Endodermal cell (in vitro differentiated cells): ENCODE measurements around the gene CLGN. TPM values are rescaled to one million over a fixed set of nuclear protein-coding genes. Genes with fewer than 3 reads are reported as not detected.

ENCODE experiments used
- DNase-seq: peaks from one replicate; pipeline ENCODE4 v3.0.0-alpha.2; 2017
- H3K27ac ChIP-seq: 2 replicates; pipeline ENCODE4 v1.5.1; 2013; ENCODE audit warnings: mild to moderate bottlenecking, low read depth, low read length, moderate library complexity
- H3K27me3 ChIP-seq: 2 replicates; pipeline ENCODE4 v1.6.1; 2013; ENCODE audit warnings: mild to moderate bottlenecking, low read length, moderate library complexity; ENCODE audit not compliant: insufficient read depth, control insufficient read depth, poor library complexity, severe bottlenecking
- H3K36me3 ChIP-seq: 2 replicates; pipeline ENCODE4 v1.7.0; 2013; ENCODE audit warnings: mild to moderate bottlenecking, low read length, moderate library complexity; ENCODE audit not compliant: control insufficient read depth, insufficient read depth
- H3K4me1 ChIP-seq: one replicate; pipeline ENCODE4 v1.7.0; 2013; ENCODE audit warnings: low read length; ENCODE audit not compliant: control insufficient read depth, insufficient read depth
- H3K4me3 ChIP-seq: 2 replicates; pipeline ENCODE4 v1.5.1; 2013; ENCODE audit warnings: mild to moderate bottlenecking, low read length, moderate library complexity
- H3K9ac ChIP-seq: 2 replicates; pipeline ENCODE4 v1.6.1; 2013; ENCODE audit warnings: mild to moderate bottlenecking, low read length, moderate library complexity; ENCODE audit not compliant: poor library complexity, severe bottlenecking; ENCODE audit errors: extremely low read depth
- H3K9me3 ChIP-seq: 2 replicates; pipeline ENCODE4 v1.6.1; 2013; ENCODE audit warnings: mild to moderate bottlenecking, low read length, moderate library complexity; ENCODE audit not compliant: control insufficient read depth
- H3K27ac Mint-ChIP-seq: 2 replicates; pipeline ENCODE4 v1.8.0; 2020; ENCODE audit warnings: mixed read lengths
- H3K27me3 Mint-ChIP-seq: 2 replicates; pipeline ENCODE4 v1.8.0; 2021; ENCODE audit warnings: mild to moderate bottlenecking, mixed read lengths; ENCODE audit not compliant: insufficient read depth
- H3K36me3 Mint-ChIP-seq: 2 replicates; pipeline ENCODE4 v1.8.0; 2020; ENCODE audit warnings: low read depth, mixed read lengths
- H3K4me1 Mint-ChIP-seq: 2 replicates; pipeline ENCODE4 v1.8.0; 2020; ENCODE audit warnings: mixed read lengths
- H3K4me3 Mint-ChIP-seq: 2 replicates; pipeline ENCODE4 v1.8.0; 2020; ENCODE audit warnings: mild to moderate bottlenecking, moderate library complexity, mixed read lengths
- H3K9me3 Mint-ChIP-seq: 2 replicates; pipeline ENCODE4 v1.8.0; 2020; ENCODE audit warnings: mild to moderate bottlenecking, mixed read lengths
- WGBS, 2 experiments: methylation state at CpG; one replicate each; pipeline versions ENCODE4 v1.1.5 to v1.1.7; 2013; ENCODE audit warnings: missing lambda C conversion rate in 2 of 2, mixed read lengths in 1 of 2; ENCODE audit not compliant: insufficient coverage in 1 of 2, insufficient read length in 1 of 2; 5-methylcytosine and 5-hydroxymethylcytosine counted together
- total RNA-seq, 2 donors: library from RNA; stranded (reverse); fragmentation: NEBNext Ultra II Directional in 1 of 2; extraction: Animal tissue kit (Norgen Biotek cat#: 25700) in 1 of 2; gene quantifications; 2 replicates in 1 of 2; 3 replicates in 1 of 2; pipeline ENCODE4 v1.2.1, GENCODE V29; 2021
- TF ChIP-seq, protein P1 (sequence below): fragments of 200-600 bp; sonication (generic); conservative IDR thresholded peaks from 2 replicates; pipeline ENCODE4 v1.5.0; 2021; ENCODE audit warnings: antibody characterized with exemption, mild to moderate bottlenecking

The CLGN gene
- total RNA-seq, 2 donors from 2014 or later = 3.8 to 4.6 TPM

DNA sequence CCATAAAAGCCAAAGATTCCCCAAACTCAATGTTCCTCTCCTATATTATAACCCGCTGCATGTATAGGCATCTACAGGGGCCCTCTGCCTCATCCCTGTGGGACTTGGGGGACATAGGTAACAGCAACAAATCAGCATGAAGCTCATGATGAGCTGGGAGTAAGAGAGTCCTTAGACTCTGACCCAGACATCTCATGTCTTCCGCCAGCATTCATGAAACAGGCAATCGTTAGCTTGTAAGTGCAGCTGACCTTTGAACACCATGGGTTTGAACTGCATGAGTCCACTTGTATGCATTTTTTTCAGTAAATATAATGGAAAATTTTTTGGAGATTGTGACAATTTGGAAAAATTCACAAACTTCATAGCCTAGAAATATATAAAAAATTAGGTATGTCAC is 64.4 kb downstream of the CLGN start:
- Mint-ChIP-seq H3K27ac (no peak overlapping the region), H3K27me3 (peaks cover 34% of the 10 kb centered on the region), H3K4me3 (no peak overlapping the region), H3K36me3 (no peaks in the 10 kb centered on the region), H3K9me3 (no peaks in the 10 kb centered on the region), H3K4me1 (peaks cover 17% of the 10 kb centered on the region)
- Histone ChIP-seq H3K9ac (no peak overlapping the region), H3K36me3 (no peaks in the 10 kb centered on the region), H3K4me3 (no peak overlapping the region), H3K27ac (no peak overlapping the region), H3K4me1 (peaks cover 6% of the 10 kb centered on the region), H3K27me3 (peaks cover 6% of the 10 kb centered on the region), H3K9me3 (no peaks in the 10 kb centered on the region)
- no peak for DNase-seq
- TF ChIP-seq, protein P1, sequence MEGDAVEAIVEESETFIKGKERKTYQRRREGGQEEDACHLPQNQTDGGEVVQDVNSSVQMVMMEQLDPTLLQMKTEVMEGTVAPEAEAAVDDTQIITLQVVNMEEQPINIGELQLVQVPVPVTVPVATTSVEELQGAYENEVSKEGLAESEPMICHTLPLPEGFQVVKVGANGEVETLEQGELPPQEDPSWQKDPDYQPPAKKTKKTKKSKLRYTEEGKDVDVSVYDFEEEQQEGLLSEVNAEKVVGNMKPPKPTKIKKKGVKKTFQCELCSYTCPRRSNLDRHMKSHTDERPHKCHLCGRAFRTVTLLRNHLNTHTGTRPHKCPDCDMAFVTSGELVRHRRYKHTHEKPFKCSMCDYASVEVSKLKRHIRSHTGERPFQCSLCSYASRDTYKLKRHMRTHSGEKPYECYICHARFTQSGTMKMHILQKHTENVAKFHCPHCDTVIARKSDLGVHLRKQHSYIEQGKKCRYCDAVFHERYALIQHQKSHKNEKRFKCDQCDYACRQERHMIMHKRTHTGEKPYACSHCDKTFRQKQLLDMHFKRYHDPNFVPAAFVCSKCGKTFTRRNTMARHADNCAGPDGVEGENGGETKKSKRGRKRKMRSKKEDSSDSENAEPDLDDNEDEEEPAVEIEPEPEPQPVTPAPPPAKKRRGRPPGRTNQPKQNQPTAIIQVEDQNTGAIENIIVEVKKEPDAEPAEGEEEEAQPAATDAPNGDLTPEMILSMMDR = no peak
- 89 to 94% methylated on average over 2 to 3 of the region's 3 CpGs for WGBS, 2 experiments

- no peak for DNase-seq
- Mint-ChIP-seq H3K27me3 (peaks cover 25% of the 10 kb centered on the region), H3K27ac (no peak overlapping the region), H3K9me3 (no peaks in the 10 kb centered on the region), H3K4me3 (no peak overlapping the region), H3K36me3 (no peaks in the 10 kb centered on the region), H3K4me1 (peaks cover 29% of the 10 kb centered on the region)
- Histone ChIP-seq H3K4me1 (peaks cover 6% of the 10 kb centered on the region), H3K9me3 (no peaks in the 10 kb centered on the region), H3K36me3 (no peaks in the 10 kb centered on the region), H3K27ac (no peak overlapping the region), H3K27me3 (peaks cover 5% of the 10 kb centered on the region), H3K9ac (no peak overlapping the region), H3K4me3 (no peak overlapping the region)
- WGBS, 2 experiments = 96 to 100% methylated on average over 2 to 4 of the region's 4 CpGs
- TF ChIP-seq, protein P1 = no peak
These were observed 66.3 kb downstream of the CLGN start for GRCh38 chr4:140361099-140361498.

DNA sequence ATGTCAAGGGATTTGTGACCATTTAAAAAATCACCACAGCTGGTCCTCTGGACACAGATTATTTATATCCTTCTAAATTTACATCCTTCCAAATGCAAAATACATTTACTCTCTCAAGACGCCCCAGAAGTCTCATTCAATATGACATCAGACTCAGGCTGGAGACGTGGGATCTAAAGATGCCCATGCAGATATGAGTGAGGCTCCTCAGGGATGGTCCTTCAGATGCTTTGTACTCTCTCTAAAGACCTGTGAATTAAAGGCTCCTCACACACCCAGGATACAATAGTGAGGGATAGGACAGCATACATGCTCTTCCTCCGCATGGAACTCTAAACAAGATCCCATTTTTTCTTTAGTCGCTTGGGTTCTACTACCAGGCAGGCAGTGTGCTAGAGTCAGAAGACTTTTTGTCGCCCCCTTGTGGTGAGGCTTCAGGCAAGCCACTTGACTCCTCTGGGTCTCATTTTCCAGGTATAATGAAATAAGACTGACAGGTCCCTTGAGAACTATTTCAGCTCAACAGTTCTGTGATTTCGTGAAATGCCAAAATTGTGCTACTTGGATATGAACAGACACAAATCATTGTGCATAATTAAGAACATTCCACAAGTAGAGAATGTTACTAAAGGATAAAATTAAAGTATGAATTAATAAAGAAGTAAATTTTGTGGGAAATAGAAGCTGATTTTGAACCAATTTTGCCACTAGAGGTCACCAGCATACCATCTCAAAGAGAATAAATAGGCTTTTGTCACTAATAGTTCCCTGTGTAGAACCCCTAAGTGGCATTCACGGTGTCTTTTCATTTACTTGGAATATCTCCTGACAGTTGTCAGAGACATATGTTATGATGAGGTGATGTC is 67.7 kb downstream of the CLGN start:
- no peak overlapping the region for H3K4me3 Mint-ChIP-seq
- no peak overlapping the region for H3K27ac Mint-ChIP-seq
- Histone ChIP-seq H3K9me3 (no peaks in the 10 kb centered on the region), H3K4me1 (peaks cover 6% of the 10 kb centered on the region), H3K4me3 (no peak overlapping the region), H3K36me3 (no peaks in the 10 kb centered on the region), H3K27me3 (no peaks in the 10 kb centered on the region), H3K9ac (no peak overlapping the region), H3K27ac (no peak overlapping the region)
- DNase-seq = peak; percentile 96
- H3K9me3 Mint-ChIP-seq = no peaks in the 10 kb centered on the region
- peaks cover 29% of the 10 kb centered on the region for H3K4me1 Mint-ChIP-seq
- TF ChIP-seq, protein P1 = peak; percentile 97
- no peaks in the 10 kb centered on the region for H3K36me3 Mint-ChIP-seq
- 24 to 52% methylated on average over 4 to 7 of the region's 7 CpGs for WGBS, 2 experiments
- peaks cover 14% of the 10 kb centered on the region for H3K27me3 Mint-ChIP-seq
